Pons (tissue), 1 donor: ENCODE data around the gene RBM44.
A peak's percentile ranks its signal among the peaks of the same experiment; 100 is the strongest.
"Not testable (repeated sequence)": the region's sequence is repeated elsewhere in the genome, so short reads cannot be mapped to it uniquely, and the experiment has no call there.

Source experiments
- DNase-seq: peaks from one replicate; pipeline ENCODE4 v3.0.0-alpha.2; 2016; ENCODE audit warnings: low spot score

The RBM44 gene

GRCh38 chr2:237774811-237775553 lies 23.6 kb upstream of the RBM44 start:
- DNase-seq = peak; percentile 24

GRCh38 chr2:237779521-237779920 lies 19.1 kb upstream of the RBM44 start:
- DNase-seq = no peak

GRCh38 chr2:237782181-237782580 lies 16.4 kb upstream of the RBM44 start:
- no peak for DNase-seq

- DNase-seq = not testable (repeated sequence)
These were observed 14.9 kb upstream of the RBM44 start for GRCh38 chr2:237783678-237784077.

GRCh38 chr2:237786936-237787335 lies 11.6 kb upstream of the RBM44 start:
- no peak for DNase-seq

GRCh38 chr2:237790353-237790752 lies 8.2 kb upstream of the RBM44 start:
- no peak for DNase-seq

- no peak for DNase-seq
These were observed 6.4 kb upstream of the RBM44 start for GRCh38 chr2:237791977-237792727.

- no peak for DNase-seq
These were observed 1.3 kb upstream of the RBM44 start for GRCh38 chr2:237797253-237797652.

GRCh38 chr2:237799060-237799428 lies 465 bp downstream of the RBM44 start:
- no peak for DNase-seq

GRCh38 chr2:237801466-237801865 lies 2.9 kb downstream of the RBM44 start:
- no peak for DNase-seq

GRCh38 chr2:237806334-237806733 lies 7.8 kb downstream of the RBM44 start:
- DNase-seq = peak; percentile 1

GRCh38 chr2:237815637-237816036 lies 17.1 kb downstream of the RBM44 start:
- DNase-seq = no peak

- DNase-seq = no peak
These were observed 18.0 kb downstream of the RBM44 start for GRCh38 chr2:237816531-237816930.

GRCh38 chr2:237818066-237818473 lies 19.5 kb downstream of the RBM44 start:
- no peak for DNase-seq

GRCh38 chr2:237819231-237819630 lies 20.7 kb downstream of the RBM44 start:
- no peak for DNase-seq

GRCh38 chr2:237820421-237820820 lies 21.8 kb downstream of the RBM44 start:
- DNase-seq = no peak

- no peak for DNase-seq
These were observed 25.0 kb downstream of the RBM44 start for GRCh38 chr2:237823544-237823943.

GRCh38 chr2:237824085-237824484 lies 25.5 kb downstream of the RBM44 start:
- no peak for DNase-seq

GRCh38 chr2:237827421-237827987 lies 28.9 kb downstream of the RBM44 start:
- no peak for DNase-seq

- DNase-seq = no peak
These were observed 31.9 kb downstream of the RBM44 start for GRCh38 chr2:237830522-237830921.

GRCh38 chr2:237833546-237833945 lies 35.0 kb downstream of the RBM44 start:
- no peak for DNase-seq

GRCh38 chr2:237835372-237835771 lies 36.8 kb downstream of the RBM44 start:
- DNase-seq = no peak

- DNase-seq = no peak
These were observed 42.5 kb downstream of the RBM44 start for GRCh38 chr2:237841051-237841450.
